T-helper 1 cell (primary cell): ENCODE measurements around the gene ZC3H11A.
"Not testable (repeated sequence)": the region's sequence is repeated elsewhere in the genome, so short reads cannot be mapped to it uniquely, and the experiment has no call there.

Source experiments
- DNase-seq, 5 donors: peaks; one replicate each; pipeline ENCODE4 v3.0.0-alpha.2; 2012 to 2020

The ZC3H11A gene

GRCh38 chr1:203789966-203790365 is 5.5 kb upstream of the ZC3H11A start:
- no peak for DNase-seq

DNA sequence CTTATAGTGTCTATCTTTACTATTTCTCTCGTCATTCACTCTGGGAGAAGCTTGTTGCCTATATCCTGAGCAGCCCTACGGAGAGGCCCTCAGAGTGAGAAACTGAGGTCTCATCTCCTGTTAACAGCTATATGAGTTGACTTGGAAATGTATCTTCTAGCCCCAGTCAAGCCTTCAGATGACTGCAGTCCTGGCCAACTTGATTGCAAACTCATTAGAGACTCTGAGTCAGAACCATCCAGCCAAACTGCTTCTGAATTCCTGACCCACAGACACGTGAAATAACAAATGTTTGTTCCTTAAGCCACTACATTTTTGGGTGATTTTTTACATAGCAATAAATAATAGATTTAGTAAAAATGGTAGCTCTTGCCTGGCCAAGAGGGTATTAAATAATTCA is 3.9 kb upstream of the ZC3H11A start:
- no peak for DNase-seq

- no peak for DNase-seq
Observed at GRCh38 chr1:203792486-203792885, 2.9 kb upstream of the ZC3H11A start.

GRCh38 chr1:203793561-203793960 is 1.9 kb upstream of the ZC3H11A start:
- not testable (repeated sequence) for DNase-seq

- no peak for DNase-seq
Observed at GRCh38 chr1:203794764-203795440, 521 bp upstream of the ZC3H11A start.

- DNase-seq = peak in 3 of 5 donors; percentile 3 to 40 (median 5)
Observed at GRCh38 chr1:203796236-203796605, 798 bp downstream of the ZC3H11A start.

GRCh38 chr1:203797216-203797615 is 1.8 kb downstream of the ZC3H11A start:
- DNase-seq = no peak

DNA sequence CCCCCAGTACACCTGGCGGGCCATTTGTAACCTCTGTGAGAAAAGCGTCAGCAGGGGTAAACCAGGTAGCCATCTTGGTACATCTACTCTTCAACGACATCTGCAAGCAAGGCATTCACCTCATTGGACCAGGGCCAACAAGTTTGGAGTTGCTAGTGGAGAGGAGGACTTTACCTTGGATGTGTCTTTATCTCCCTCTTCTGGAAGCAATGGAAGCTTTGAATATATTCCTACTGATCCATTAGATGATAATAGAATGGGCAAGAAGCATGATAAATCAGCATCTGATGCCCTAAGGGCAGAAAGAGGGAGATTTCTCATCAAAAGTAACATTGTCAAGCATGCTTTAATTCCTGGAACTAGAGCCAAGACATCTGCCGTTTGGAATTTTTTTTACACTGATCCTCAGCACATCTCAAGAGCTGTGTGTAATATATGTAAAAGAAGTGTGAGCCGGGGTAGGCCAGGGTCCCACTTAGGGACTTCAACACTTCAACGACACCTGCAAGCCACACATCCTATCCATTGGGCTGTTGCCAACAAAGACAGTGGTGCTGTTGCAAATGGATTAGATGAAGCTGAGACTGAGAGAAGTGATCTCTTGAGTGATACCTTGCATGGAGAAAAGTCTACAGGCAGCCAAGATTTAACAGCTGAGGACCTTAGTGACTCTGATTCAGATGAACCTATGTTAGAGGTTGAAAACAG is 2.7 kb downstream of the ZC3H11A start:
- no peak for DNase-seq

DNA sequence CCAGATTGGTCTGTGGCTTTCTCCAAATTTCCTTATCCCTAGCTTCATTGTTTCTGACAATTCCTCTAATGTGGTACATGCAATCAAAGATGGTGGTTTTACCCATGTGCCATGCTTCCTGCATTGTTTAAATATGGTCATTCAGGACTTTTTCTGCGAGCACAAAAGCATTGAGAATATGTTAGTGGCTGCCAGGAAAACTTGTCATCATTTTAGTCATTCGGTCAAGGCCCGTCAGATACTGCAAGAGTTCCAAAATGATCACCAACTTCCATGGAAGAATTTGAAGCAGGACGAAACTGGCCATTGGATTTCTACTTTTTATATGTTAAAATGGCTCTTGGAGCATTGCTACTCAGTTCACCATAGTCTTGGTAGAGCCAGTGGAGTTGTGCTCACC is 3.7 kb downstream of the ZC3H11A start:
- no peak for DNase-seq

DNA sequence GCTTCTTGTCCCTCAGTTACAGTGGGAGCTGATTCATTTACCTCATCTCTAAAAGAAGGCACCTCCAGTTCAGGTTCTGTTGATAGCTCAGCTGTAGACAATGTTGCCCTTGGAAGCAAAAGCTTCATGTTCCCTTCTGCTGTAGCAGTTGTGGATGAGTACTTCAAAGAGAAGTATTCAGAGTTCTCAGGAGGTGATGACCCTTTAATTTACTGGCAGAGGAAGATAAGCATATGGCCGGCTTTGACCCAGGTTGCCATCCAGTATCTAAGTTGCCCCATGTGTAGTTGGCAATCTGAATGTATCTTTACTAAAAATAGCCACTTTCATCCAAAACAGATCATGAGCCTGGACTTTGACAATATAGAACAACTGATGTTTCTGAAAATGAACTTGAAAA is 4.5 kb downstream of the ZC3H11A start:
- no peak for DNase-seq

- DNase-seq = no peak
Observed at GRCh38 chr1:203805689-203806088, 10.3 kb downstream of the ZC3H11A start.

DNA sequence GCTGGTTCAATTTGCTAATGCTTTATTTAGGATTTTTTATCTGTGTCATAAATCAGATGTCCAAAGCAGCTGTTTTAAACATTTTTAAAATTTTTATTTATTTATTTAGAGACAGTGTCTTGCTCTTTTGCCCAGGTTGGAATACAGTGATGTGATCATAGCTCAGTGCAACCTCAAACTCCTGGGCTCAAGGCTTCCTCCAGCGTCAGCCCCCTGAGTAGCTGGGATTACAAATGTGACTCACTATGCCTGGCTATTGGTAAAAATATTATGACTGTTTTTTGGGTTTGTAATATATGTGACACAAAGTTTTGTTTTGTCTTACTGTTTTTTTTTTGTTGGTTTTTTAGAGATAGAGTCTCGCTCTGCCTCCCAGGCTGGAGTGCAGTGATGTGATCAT is 11.8 kb downstream of the ZC3H11A start:
- no peak for DNase-seq

GRCh38 chr1:203813581-203814341 is 18.3 kb downstream of the ZC3H11A start:
- no peak for DNase-seq

DNA sequence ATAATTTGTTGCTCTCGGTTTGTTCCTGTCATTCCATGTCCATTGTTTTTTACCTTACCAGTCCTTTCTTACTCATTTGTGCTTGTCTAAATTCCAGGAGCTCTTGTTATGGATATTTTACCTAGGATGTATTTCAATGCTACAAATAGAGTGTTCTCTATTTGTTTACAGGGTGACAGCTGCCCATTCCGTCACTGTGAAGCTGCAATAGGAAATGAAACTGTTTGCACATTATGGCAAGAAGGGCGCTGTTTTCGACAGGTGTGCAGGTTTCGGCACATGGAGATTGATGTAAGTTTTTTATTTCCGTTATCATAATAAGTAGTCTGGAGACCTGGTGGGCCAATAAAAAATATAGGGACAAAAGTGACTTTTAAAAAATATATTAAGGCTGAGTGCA is 23.0 kb downstream of the ZC3H11A start:
- no peak for DNase-seq

- no peak for DNase-seq
Observed at GRCh38 chr1:203823306-203823705, 27.9 kb downstream of the ZC3H11A start.

DNA sequence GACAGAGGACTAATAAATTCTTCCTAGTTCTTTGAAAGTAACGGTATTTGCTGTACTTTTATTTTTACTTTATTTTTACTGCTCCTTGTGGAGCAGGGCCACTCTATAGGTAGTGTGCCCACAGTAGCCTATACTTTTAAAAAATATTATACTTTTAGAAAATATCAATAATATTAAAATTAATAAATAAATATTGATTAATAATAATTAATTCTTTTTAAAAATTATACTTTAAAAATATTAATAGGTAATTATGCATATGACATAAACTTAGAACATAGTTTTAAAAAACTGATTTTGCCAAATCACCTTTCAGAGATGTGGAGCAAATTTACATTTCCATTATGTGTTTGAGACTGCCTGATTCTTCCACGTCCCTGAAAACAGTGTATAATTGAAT is 30.8 kb downstream of the ZC3H11A start:
- DNase-seq = no peak

DNA sequence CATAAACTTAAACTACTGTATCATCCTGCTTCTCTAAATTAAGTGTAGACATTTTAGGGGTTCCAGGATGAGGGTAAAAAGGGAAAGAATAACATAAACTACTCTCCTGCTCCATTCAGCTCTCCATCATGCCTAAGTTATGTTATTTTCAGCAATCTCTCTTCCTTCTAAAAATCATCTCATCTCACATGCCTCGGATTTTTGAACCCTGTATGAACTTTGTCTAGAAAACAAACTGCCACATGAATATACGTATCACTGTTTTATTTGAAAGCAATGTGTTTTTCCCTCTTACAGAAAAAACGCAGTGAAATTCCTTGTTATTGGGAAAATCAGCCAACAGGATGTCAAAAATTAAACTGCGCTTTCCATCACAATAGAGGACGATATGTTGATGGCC is 32.6 kb downstream of the ZC3H11A start:
- DNase-seq = no peak

GRCh38 chr1:203828503-203828902 is 33.1 kb downstream of the ZC3H11A start:
- no peak for DNase-seq

DNA sequence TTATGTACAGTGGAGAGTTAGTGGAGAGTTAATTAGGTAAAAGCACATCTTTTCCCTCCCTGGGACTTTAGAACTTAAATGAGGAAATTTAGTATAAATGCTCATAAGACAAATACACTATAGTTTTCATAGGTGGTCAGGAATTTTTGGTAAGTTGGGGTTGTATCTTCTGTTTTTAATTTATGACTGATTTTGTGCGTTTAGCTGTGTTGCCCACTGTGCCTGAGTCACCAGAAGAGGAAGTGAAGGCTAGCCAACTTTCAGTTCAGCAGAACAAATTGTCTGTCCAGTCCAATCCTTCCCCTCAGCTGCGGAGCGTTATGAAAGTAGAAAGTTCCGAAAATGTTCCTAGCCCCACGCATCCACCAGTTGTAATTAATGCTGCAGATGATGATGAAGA is 33.8 kb downstream of the ZC3H11A start:
- DNase-seq = not testable (repeated sequence)

DNA sequence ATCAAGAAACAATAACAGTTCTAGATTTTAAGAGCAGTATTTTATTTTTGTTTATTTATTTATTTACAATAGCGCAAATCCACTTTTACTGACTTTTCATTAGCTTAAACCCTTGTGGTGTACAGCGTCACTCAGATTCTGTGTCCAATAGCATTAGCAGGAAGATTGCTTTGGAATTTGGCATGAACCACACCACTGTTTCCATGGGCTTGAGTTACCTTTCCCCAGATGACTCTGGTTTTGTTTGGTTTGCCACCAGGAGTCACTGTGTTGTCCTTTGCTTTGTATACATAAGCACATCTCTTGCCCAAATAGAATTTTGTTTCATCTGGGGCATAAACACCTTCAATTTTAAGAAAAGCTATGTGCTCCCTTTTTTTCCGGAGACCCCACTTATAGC is 40.1 kb downstream of the ZC3H11A start:
- DNase-seq = no peak

DNA sequence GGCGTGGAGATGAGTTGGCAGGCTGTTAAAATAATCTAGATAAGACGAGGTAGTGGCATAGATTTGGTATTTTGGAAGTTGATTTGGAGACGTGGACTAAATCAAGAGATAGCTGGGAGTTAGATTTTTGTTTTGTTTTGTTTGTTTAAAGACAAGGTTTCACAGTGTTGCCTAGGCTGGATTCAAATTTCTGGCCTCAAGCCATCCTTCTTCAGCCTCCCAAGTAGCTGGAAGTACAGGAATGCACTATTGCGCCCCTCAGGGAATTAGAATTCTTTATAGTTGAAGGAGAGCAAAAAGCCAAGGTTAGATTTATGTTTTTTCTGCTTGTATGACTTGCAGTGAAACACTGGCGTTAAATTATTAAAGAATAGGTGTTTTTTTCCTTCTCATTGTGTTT is 43.7 kb downstream of the ZC3H11A start:
- no peak for DNase-seq

DNA sequence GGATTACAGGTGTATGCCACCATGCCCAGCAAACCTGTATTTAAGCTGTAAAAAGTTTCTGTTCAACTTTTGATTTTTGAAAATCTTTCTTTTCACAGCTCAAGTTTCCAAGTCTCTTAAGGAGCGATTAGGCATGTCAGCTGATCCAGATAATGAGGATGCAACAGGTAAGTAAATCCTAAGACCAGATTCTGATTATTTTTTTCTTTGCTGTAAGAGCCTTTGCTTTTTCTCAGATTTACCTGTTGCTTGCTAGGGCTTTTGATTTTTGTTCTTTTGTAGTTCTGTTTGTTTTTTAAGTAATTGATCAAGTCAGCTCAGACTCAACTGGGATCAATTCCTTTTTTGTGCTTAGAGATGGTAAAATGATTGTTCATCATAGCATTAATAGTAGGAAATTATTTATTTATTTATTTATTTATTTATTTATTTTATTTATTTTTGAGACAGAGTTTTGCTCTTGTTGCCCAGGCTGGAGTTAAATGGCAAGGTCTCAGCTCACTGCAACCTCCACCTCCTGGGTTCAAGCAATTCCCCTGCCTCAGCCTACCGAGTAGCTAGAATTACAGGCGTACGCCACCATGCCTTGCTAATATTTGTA is 44.9 kb downstream of the ZC3H11A start:
- DNase-seq = no peak

GRCh38 chr1:203842559-203842876 is 47.1 kb downstream of the ZC3H11A start:
- no peak for DNase-seq

GRCh38 chr1:203843435-203843834 is 48.0 kb downstream of the ZC3H11A start:
- DNase-seq = no peak
